Measurements from ENCODE around the gene SLAMF8.

DNA sequence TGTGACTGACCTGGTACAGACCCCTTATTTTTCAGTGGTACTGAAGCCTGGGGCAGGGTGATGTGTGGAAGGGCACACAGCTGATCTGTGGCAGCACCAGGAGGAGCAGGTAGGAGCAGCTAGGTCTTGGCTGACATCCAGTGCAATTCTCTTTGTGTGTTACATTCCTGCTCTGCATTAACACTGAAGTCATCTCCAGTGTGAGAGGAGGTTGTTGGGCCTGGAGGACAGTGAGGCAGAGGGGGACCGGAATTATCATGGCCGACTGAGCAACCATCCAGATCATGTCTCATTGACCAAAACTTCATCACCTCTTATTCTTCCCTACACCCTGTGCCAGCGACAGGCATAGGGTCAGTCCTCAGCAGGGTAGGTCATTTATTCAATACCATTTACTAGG, 1.5 kb downstream of the SLAMF8 start:
- TF ChIP-seq POLR2A (IDR thresholded peaks at IDR 0.05; ENCODE audit: low read depth, low read length) (no peak), TAF1 (IDR thresholded peaks at IDR 0.05; ENCODE audit: borderline replicate concordance, low read depth, low read length) (no peak), POLR2AphosphoS5 (IDR thresholded peaks at IDR 0.05; ENCODE audit: low read depth, low read length) (no peak)

Data from GM12892 (cell line).